Natural killer cell treated with Interleukin-12 subunit alpha and Interleukin-12 subunit beta and Interleukin-15 and Interleukin-18, amount 100 ng/mL, for 72 hours (primary cell): ENCODE data around the gene NPR3. TPM values are rescaled to one million over a fixed set of nuclear protein-coding genes. Genes with fewer than 3 reads are reported as not detected.

ENCODE experiments used
- ATAC-seq, 2 donors: fragments of 150-1000 bp; cut with Tn5 transposase in 1 of 2; sonication (Bioruptor Pico), chemical (Tn5 transposase) in 1 of 2; 2 replicates each; pipeline ENCODE4 v1.10.0; 2021
- DNase-seq: peaks from one replicate; pipeline ENCODE4 v3.0.0; 2022; ENCODE audit warnings: low spot score
- H3K27ac Mint-ChIP-seq, 2 donors: 1 replicate in 1 of 2; 2 replicates in 1 of 2; pipeline ENCODE4 v1.8.0; 2022; ENCODE audit warnings: mixed read lengths in 2 of 2, mild to moderate bottlenecking in 1 of 2, moderate library complexity in 1 of 2
- H3K27me3 Mint-ChIP-seq, 2 donors: 1 replicate in 1 of 2; 2 replicates in 1 of 2; pipeline ENCODE4 v1.8.0; 2022; ENCODE audit warnings: mixed read lengths in 2 of 2
- H3K36me3 Mint-ChIP-seq: one replicate; pipeline ENCODE4 v1.8.0; 2022; ENCODE audit warnings: mixed read lengths
- H3K4me1 Mint-ChIP-seq, 2 donors: 1 replicate in 1 of 2; 2 replicates in 1 of 2; pipeline ENCODE4 v1.8.0; 2022; ENCODE audit warnings: low read depth in 2 of 2, mixed read lengths in 2 of 2, mild to moderate bottlenecking in 1 of 2
- H3K4me3 Mint-ChIP-seq: one replicate; pipeline ENCODE4 v1.8.0; 2022; ENCODE audit warnings: mixed read lengths
- H3K9me3 Mint-ChIP-seq: 2 replicates; pipeline ENCODE4 v1.8.0; 2022; ENCODE audit warnings: mixed read lengths
- total RNA-seq, 2 donors: library from RNA; stranded (reverse); gene quantifications; one replicate each; pipeline ENCODE4 v1.2.3, GENCODE V29; 2022

The NPR3 gene
- total RNA-seq, 2 donors from 2014 or later = 0.10 TPM; not detected in 1

GRCh38 chr5:32720300-32720699 is 9.2 kb downstream of the NPR3 start:
- H3K27me3 Mint-ChIP-seq = peaks cover 21 to 28% of the 10 kb centered on the region in 2 donors
- H3K27ac Mint-ChIP-seq = no peak overlapping the region
- no peak overlapping the region for H3K4me3 Mint-ChIP-seq
- ATAC-seq (no peak), DNase-seq (no peak)
- H3K9me3 Mint-ChIP-seq = peaks cover 6% of the 10 kb centered on the region
- H3K4me1 Mint-ChIP-seq = no peaks in the 10 kb centered on the region
- H3K36me3 Mint-ChIP-seq = peaks cover 14% of the 10 kb centered on the region

- ATAC-seq (no peak), DNase-seq (no peak)
- peaks cover 8 to 10% of the 10 kb centered on the region in 2 donors for H3K4me1 Mint-ChIP-seq
- peaks cover 14% of the 10 kb centered on the region for H3K36me3 Mint-ChIP-seq
- H3K4me3 Mint-ChIP-seq = no peak overlapping the region
- H3K27me3 Mint-ChIP-seq = peaks cover 17 to 19% of the 10 kb centered on the region in 2 donors
- H3K9me3 Mint-ChIP-seq = peaks cover 6% of the 10 kb centered on the region
- H3K27ac Mint-ChIP-seq = no peak overlapping the region
Observed at GRCh38 chr5:32721626-32722025, 10.5 kb downstream of the NPR3 start.

- ATAC-seq = no peak
- H3K27me3 Mint-ChIP-seq = peaks cover 7 to 12% of the 10 kb centered on the region in 2 donors
- no peak overlapping the region for H3K27ac Mint-ChIP-seq
- peaks cover 14% of the 10 kb centered on the region for H3K36me3 Mint-ChIP-seq
- H3K4me1 Mint-ChIP-seq = peaks cover 8 to 10% of the 10 kb centered on the region in 2 donors
- DNase-seq = no peak
- peaks cover 3% of the 10 kb centered on the region for H3K9me3 Mint-ChIP-seq
- no peak overlapping the region for H3K4me3 Mint-ChIP-seq
Observed at GRCh38 chr5:32722957-32723356, 11.8 kb downstream of the NPR3 start.

DNA sequence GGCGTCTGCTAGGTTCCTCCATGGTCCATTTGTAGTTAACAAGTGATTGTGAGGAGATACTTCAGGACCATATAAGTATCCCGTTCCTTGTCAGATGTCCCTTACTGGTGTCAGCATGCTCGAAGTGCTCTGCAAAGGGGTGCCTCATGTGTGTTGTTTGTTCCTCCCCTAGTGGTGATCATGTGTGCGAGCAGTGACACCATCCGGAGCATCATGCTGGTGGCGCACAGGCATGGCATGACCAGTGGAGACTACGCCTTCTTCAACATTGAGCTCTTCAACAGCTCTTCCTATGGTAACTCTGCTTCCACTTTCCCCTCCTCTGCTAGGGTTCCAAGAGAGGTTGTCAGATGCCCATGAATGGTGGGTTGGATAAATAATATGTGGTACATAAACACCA is 13.4 kb downstream of the NPR3 start:
- Mint-ChIP-seq H3K9me3 (no peaks in the 10 kb centered on the region), H3K36me3 (peaks cover 4% of the 10 kb centered on the region), H3K4me1 (peaks cover 8 to 10% of the 10 kb centered on the region in 2 donors), H3K27me3 (peaks cover 7 to 8% of the 10 kb centered on the region in 2 donors), H3K4me3 (no peak overlapping the region), H3K27ac (no peak overlapping the region)
- ATAC-seq = no peak
- DNase-seq = no peak

GRCh38 chr5:32726086-32726557 is 15.0 kb downstream of the NPR3 start:
- Mint-ChIP-seq H3K27ac (no peak overlapping the region), H3K36me3 (no peaks in the 10 kb centered on the region), H3K27me3 (peaks cover 6 to 7% of the 10 kb centered on the region in 2 donors), H3K4me1 (peaks cover 8 to 10% of the 10 kb centered on the region in 2 donors), H3K9me3 (no peaks in the 10 kb centered on the region), H3K4me3 (no peak overlapping the region)
- no peak for ATAC-seq
- no peak for DNase-seq

DNA sequence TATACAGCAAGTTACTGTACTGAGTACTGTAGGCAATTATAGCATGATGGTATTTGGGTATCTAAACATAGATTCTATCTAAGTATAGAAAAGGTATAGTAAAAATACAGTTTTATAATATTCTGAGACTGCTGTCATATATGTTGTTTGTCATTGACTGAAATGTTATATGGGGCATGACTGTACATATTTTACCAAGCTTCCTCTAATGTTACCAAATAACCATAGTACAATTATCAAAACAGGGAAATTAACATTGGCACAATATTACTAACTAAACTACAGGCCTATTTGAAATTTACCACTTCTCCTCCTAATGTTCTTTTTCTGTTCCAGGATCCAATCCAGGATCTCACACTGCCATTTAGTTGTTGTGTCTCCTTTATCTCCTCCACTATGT is 18.5 kb downstream of the NPR3 start:
- no peaks in the 10 kb centered on the region for H3K36me3 Mint-ChIP-seq
- ATAC-seq (no peak), DNase-seq (no peak)
- peaks cover 0 to 7% of the 10 kb centered on the region in 2 donors for H3K27me3 Mint-ChIP-seq
- no peak overlapping the region for H3K4me3 Mint-ChIP-seq
- H3K27ac Mint-ChIP-seq = no peak overlapping the region
- no peaks in the 10 kb centered on the region for H3K9me3 Mint-ChIP-seq
- peaks cover 8 to 10% of the 10 kb centered on the region in 2 donors for H3K4me1 Mint-ChIP-seq

DNA sequence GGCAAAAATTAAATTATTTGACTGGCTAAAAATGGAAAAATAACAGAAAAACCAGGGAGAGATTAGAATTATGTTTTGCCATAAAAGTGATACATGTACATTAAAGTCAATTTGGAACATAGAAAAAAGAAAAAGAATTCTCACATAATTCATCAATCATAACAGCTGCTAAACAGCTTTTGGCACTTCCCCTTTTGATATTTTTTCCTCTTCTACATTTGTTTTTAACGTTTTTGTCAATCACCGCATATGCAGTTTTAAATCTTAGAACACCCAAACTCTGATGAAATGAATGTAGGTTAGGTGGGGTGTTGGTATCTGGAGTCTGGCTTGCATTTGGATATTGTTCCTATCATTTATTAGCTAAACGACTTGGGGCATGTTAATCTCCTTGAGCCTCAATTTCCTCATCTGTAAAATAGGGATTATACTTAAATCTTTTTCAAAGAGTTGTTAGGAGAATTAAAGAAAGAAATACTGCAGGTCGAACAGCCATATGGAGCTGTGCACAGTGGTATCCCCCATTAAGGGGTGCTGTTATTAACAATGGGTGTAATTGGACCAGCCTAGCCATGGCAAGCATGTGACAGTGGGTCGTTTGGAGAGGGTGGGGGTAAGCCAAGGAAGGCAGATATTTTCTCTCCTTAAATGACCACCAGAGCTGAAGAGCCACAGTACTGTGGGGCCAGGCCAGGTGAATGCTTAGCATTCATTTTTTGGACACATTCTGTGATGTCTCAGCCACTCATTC is 22.6 kb downstream of the NPR3 start:
- peak; percentile 41 to 61 for ATAC-seq

GRCh38 chr5:32734827-32735378 is 23.8 kb downstream of the NPR3 start:
- ATAC-seq (no peak), DNase-seq (no peak)
- no peaks in the 10 kb centered on the region for H3K9me3 Mint-ChIP-seq
- H3K27me3 Mint-ChIP-seq = peaks cover 7 to 17% of the 10 kb centered on the region in 2 donors
- H3K27ac Mint-ChIP-seq = no peak overlapping the region
- no peak overlapping the region for H3K4me3 Mint-ChIP-seq
- H3K4me1 Mint-ChIP-seq = peaks cover 0 to 4% of the 10 kb centered on the region in 2 donors
- no peaks in the 10 kb centered on the region for H3K36me3 Mint-ChIP-seq

More for the DNA sequence above, 22.6 kb downstream of the NPR3 start:
- no peak for DNase-seq
- H3K27me3 Mint-ChIP-seq = peaks cover 7 to 17% of the 10 kb centered on the region in 2 donors
- H3K27ac Mint-ChIP-seq = no peak overlapping the region
- H3K4me3 Mint-ChIP-seq = no peak overlapping the region
- no peaks in the 10 kb centered on the region for H3K9me3 Mint-ChIP-seq
- H3K36me3 Mint-ChIP-seq = no peaks in the 10 kb centered on the region
- peaks cover 0 to 4% of the 10 kb centered on the region in 2 donors for H3K4me1 Mint-ChIP-seq

DNA sequence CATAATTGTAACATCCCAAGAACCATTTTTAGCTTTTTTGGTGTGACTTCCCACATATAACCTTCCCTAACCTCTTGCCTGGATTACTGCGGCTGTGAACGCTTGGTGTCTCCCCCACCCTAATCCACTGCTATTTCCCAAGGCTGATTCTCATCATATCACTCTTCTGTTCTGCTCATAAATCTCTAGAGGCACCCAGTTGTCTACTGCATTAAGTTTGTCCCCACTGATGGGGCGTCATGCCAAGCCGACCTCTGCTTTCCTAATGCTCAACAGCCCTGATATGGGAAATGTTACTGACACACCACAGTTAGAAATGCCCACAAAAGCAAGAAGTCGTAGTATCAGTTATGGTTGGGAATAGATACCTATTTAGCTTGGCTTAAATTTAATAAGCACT is 24.4 kb downstream of the NPR3 start:
- H3K27me3 Mint-ChIP-seq = peaks cover 7 to 17% of the 10 kb centered on the region in 2 donors
- DNase-seq (no peak), ATAC-seq (no peak)
- H3K27ac Mint-ChIP-seq = no peak overlapping the region
- peaks cover 0 to 4% of the 10 kb centered on the region in 2 donors for H3K4me1 Mint-ChIP-seq
- H3K36me3 Mint-ChIP-seq = no peaks in the 10 kb centered on the region
- H3K4me3 Mint-ChIP-seq = no peak overlapping the region
- H3K9me3 Mint-ChIP-seq = no peaks in the 10 kb centered on the region

DNA sequence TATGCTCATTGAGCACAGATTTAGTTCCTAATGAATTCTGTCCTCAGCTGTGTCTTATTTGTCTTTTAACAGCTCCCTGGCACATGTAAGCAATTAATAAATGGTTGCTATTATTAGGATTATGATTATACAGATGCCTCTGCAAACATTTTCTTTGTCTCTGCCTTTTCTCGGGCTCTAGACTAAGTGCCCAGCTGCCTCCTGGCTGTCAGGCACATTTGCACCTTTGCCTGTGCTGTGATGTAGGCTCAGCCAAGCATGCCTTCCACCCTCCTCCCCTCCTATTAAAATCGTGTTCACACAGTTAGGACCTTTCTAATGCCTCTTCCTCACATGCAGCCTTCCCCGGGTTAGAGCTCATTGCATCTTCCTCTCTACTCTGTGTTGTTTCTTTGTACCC is 25.7 kb downstream of the NPR3 start:
- DNase-seq = no peak
- ATAC-seq = no peak
- Mint-ChIP-seq H3K27ac (no peak overlapping the region), H3K27me3 (peaks cover 7 to 17% of the 10 kb centered on the region in 2 donors), H3K4me3 (no peak overlapping the region), H3K9me3 (no peaks in the 10 kb centered on the region), H3K36me3 (no peaks in the 10 kb centered on the region), H3K4me1 (peaks cover 0 to 4% of the 10 kb centered on the region in 2 donors)

DNA sequence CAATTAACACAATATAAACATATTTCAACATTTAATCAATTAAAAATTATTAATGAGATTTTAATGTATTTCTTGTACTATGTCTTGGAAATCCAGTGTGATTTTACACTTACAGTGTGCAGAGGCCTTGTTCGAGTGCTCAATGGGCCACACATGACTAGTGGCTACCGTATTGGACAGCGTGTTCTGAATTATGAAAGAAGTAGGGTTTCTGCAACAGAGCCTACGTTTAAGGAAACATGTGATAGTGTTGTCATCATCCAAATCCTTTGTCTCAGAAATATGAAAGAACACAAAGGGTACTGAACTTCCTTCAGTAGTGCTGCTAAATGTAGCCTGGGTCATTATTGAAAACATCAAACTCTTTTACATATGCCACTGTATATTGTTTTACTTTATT is 29.5 kb downstream of the NPR3 start:
- H3K27ac Mint-ChIP-seq = no peak overlapping the region
- H3K36me3 Mint-ChIP-seq = no peaks in the 10 kb centered on the region
- peaks cover 6 to 9% of the 10 kb centered on the region in 2 donors for H3K27me3 Mint-ChIP-seq
- no peaks in the 10 kb centered on the region for H3K9me3 Mint-ChIP-seq
- no peak for ATAC-seq
- H3K4me1 Mint-ChIP-seq = no peaks in the 10 kb centered on the region
- H3K4me3 Mint-ChIP-seq = no peak overlapping the region
- no peak for DNase-seq

- H3K9me3 Mint-ChIP-seq = no peaks in the 10 kb centered on the region
- ATAC-seq (no peak), DNase-seq (no peak)
- H3K27me3 Mint-ChIP-seq = peaks cover 3 to 6% of the 10 kb centered on the region in 2 donors
- H3K4me3 Mint-ChIP-seq = no peak overlapping the region
- H3K27ac Mint-ChIP-seq = no peak overlapping the region
- H3K4me1 Mint-ChIP-seq = no peaks in the 10 kb centered on the region
- H3K36me3 Mint-ChIP-seq = no peaks in the 10 kb centered on the region
Observed at GRCh38 chr5:32745317-32745716, 34.2 kb downstream of the NPR3 start.

DNA sequence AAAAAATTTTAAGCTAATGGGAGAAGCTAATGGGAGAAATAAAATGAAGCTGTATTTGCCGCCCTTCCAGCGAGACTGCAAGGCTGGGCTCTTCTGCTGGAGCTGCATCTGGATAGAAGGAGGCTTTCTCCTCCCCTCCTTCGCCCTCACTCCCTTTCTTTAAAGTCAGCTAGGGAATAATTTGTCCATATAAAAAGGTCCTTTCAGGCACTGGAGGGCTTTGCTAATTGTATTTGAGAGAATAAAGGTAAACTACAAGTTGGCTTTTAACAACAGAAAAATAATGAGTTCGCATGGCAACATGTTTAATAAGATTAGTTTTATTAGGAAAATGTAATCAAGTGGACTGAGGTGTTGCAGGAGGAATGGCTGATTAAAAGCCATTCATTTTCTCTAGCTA is 41.3 kb downstream of the NPR3 start:
- Mint-ChIP-seq H3K36me3 (no peaks in the 10 kb centered on the region), H3K4me3 (no peak overlapping the region), H3K27me3 (peaks cover 0 to 3% of the 10 kb centered on the region in 2 donors), H3K9me3 (no peaks in the 10 kb centered on the region), H3K4me1 (no peaks in the 10 kb centered on the region), H3K27ac (no peak overlapping the region)
- DNase-seq (no peak), ATAC-seq (no peak)

DNA sequence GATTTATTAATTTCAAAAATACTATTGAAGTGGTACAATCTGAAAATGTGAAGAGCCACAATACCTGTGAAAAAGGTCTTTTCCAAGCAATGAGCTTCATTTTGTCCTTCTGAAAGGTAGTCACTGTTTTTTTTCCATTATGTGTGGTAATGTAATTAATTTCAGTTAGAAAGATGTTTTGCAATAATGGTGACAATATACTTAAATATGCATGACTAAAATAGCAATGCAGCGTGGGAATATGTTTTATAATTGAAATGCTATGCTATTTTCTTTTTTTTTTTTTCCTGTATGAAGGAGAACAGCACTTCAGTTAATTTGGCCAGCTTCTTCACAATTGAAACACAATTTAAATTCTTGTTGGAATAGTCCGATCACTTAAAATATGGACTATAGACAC is 41.9 kb downstream of the NPR3 start:
- Mint-ChIP-seq H3K27ac (no peak overlapping the region), H3K4me1 (no peaks in the 10 kb centered on the region), H3K4me3 (no peak overlapping the region), H3K36me3 (no peaks in the 10 kb centered on the region), H3K9me3 (no peaks in the 10 kb centered on the region), H3K27me3 (peaks cover under 1 to 3% of the 10 kb centered on the region in 2 donors)
- ATAC-seq (no peak), DNase-seq (no peak)
